SW480 (cell line): ENCODE results near the gene HOXA4.
A peak's percentile ranks its signal among the peaks of the same experiment; 100 is the strongest.

Source experiments
- DNase-seq: peaks from one replicate; pipeline ENCODE4 v3.0.0-alpha.2; 2016; ENCODE audit warnings: low spot score

HOXA4 gene

GRCh38 chr7:27130540-27131389, at the start of gene HOXA4:
TSS of gene HOXA4 (minus strand) at chr7:27130757. CDS start at chr7:27130733, 24 bp downstream.
- peak; percentile 93 for DNase-seq

- DNase-seq: peak; percentile 90
These were observed 49.2 kb upstream of the HOXA4 start for GRCh38 chr7:27179503-27180430.

- peak; percentile 53 for DNase-seq
These were observed 48.5 kb upstream of the HOXA4 start for GRCh38 chr7:27179030-27179429.

- peak; percentile 66 for DNase-seq
These were observed 47.8 kb upstream of the HOXA4 start for GRCh38 chr7:27178366-27178765.

GRCh38 chr7:27177795-27178320, 47.3 kb upstream of the HOXA4 start:
- peak; percentile 32 for DNase-seq

GRCh38 chr7:27176962-27177794, 46.6 kb upstream of the HOXA4 start:
- DNase-seq: peak; percentile 45

GRCh38 chr7:27176524-27176845, 45.9 kb upstream of the HOXA4 start:
- DNase-seq: no peak

GRCh38 chr7:27175626-27176523, 45.3 kb upstream of the HOXA4 start:
- peak; percentile 54 for DNase-seq

GRCh38 chr7:27174874-27175625, 44.5 kb upstream of the HOXA4 start:
- DNase-seq: peak; percentile 90

- peak; percentile 65 for DNase-seq
These were observed 43.7 kb upstream of the HOXA4 start, which contains the start of gene HOXA10 for GRCh38 chr7:27173956-27174873. TSS of gene HOXA10 (minus strand) at chr7:27174320. CDS start at chr7:27174306, 14 bp downstream.

- DNase-seq: peak; percentile 66
These were observed 43.0 kb upstream of the HOXA4 start for GRCh38 chr7:27173511-27173955.

GRCh38 chr7:27172823-27173510, 42.4 kb upstream of the HOXA4 start:
- peak; percentile 69 for DNase-seq

- peak; percentile 64 for DNase-seq
These were observed 41.8 kb upstream of the HOXA4 start for GRCh38 chr7:27172315-27172774.

- peak; percentile 77 for DNase-seq
These were observed 41.2 kb upstream of the HOXA4 start for GRCh38 chr7:27171637-27172314.

- DNase-seq: peak; percentile 58
These were observed 40.7 kb upstream of the HOXA4 start for GRCh38 chr7:27171325-27171636.

GRCh38 chr7:27170426-27171324, 40.1 kb upstream of the HOXA4 start:
- DNase-seq: peak; percentile 68
